ENCODE results near the gene PCCB.
"Not testable (repeated sequence)": the region's sequence is repeated elsewhere in the genome, so short reads cannot be mapped to it uniquely, and the experiment has no call there.

The PCCB gene

DNA sequence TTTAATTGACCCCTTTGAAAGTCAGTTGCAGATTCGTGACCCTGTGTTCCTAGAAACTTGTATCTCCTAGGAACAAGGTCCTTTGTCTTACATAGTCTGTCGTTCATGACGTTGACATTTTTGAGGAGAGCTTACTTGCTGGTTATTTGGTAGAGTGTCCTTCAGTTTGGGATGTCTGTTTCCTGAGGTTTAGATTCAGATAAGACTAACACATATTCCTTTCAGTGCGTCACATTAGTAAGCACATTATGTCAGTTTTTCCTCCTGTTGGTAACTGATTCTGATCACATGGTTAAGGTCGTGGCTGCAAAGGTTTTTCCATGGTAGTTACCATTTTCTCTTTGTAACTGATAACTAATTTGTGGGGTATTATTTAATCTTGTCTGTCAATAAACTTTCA is 80.8 kb downstream of the PCCB start:
- TF ChIP-seq, protein P1, sequence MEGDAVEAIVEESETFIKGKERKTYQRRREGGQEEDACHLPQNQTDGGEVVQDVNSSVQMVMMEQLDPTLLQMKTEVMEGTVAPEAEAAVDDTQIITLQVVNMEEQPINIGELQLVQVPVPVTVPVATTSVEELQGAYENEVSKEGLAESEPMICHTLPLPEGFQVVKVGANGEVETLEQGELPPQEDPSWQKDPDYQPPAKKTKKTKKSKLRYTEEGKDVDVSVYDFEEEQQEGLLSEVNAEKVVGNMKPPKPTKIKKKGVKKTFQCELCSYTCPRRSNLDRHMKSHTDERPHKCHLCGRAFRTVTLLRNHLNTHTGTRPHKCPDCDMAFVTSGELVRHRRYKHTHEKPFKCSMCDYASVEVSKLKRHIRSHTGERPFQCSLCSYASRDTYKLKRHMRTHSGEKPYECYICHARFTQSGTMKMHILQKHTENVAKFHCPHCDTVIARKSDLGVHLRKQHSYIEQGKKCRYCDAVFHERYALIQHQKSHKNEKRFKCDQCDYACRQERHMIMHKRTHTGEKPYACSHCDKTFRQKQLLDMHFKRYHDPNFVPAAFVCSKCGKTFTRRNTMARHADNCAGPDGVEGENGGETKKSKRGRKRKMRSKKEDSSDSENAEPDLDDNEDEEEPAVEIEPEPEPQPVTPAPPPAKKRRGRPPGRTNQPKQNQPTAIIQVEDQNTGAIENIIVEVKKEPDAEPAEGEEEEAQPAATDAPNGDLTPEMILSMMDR (IDR thresholded peaks at IDR 0.05; ENCODE audit: extremely low read depth, insufficient read depth, missing control alignments): no peak
- in situ Hi-C loops (cut with MboI; ENCODE audit: low pct_unique_long_range_greater_than_20kb, low sequenced_read_pairs, unreplicated experiment): no loop called here
- DNase-seq (ENCODE audit: low spot score): no peak

- no peak for DNase-seq (ENCODE audit: low spot score)
- in situ Hi-C loops (cut with MboI; ENCODE audit: low pct_unique_long_range_greater_than_20kb, low sequenced_read_pairs, unreplicated experiment): no loop called here
- TF ChIP-seq, protein P1 (IDR thresholded peaks at IDR 0.05; ENCODE audit: extremely low read depth, insufficient read depth, missing control alignments): no peak
These were observed 82.2 kb downstream of the PCCB start for GRCh38 chr3:136332302-136332701.

DNA sequence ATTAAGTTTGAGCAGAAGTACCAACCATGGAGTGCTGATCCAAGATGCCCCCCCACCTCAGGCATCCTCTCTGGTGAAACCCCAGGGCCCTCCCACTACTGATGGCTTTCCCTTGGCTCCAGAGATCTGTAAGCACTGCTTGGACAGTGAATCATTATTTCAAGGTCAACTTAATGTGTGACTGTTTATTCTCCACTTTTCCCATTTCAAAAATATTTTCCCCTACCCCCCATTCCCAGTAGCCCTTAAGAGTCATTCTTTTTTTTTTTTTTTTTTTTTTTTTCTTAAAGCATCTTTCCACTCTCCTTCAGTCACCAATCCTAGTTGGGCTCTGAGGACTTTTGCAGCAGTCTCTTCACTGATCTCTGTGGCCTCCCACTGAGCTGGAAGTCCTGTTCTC is 82.6 kb downstream of the PCCB start:
- no peak for DNase-seq (ENCODE audit: low spot score)
- in situ Hi-C loops (cut with MboI; ENCODE audit: low pct_unique_long_range_greater_than_20kb, low sequenced_read_pairs, unreplicated experiment): no loop called here

DNA sequence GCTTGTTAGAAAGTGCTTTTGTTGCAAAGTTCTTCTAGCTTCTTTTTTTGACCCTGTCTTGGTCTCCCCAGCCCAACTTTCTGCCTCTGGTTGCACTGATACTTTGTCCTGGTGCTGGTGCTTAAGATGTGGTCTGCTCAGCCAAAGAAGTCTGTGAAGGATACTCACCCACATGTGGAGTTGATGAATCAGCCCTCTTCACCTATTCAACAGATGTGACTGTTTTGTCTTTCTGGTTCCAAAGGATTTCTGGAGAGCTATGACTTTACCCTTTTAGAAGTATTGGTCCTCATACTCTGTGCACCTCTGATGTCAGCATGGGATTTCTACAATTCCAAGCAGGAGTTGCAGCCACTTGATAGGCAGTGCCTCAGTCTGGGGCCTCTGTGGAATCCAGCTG is 84.1 kb downstream of the PCCB start:
- TF ChIP-seq, protein P1 (IDR thresholded peaks at IDR 0.05; ENCODE audit: extremely low read depth, insufficient read depth, missing control alignments): no peak
- in situ Hi-C loops (cut with MboI; ENCODE audit: low pct_unique_long_range_greater_than_20kb, low sequenced_read_pairs, unreplicated experiment): no loop called here
- DNase-seq (ENCODE audit: low spot score): no peak

More for the DNA sequence above, 82.6 kb downstream of the PCCB start:
- TF ChIP-seq, protein P1 (IDR thresholded peaks at IDR 0.05; ENCODE audit: extremely low read depth, insufficient read depth, missing control alignments): no peak

GRCh38 chr3:136334726-136335125 is 84.6 kb downstream of the PCCB start:
- in situ Hi-C loops (cut with MboI; ENCODE audit: low pct_unique_long_range_greater_than_20kb, low sequenced_read_pairs, unreplicated experiment): not testable (repeated sequence)

DNA sequence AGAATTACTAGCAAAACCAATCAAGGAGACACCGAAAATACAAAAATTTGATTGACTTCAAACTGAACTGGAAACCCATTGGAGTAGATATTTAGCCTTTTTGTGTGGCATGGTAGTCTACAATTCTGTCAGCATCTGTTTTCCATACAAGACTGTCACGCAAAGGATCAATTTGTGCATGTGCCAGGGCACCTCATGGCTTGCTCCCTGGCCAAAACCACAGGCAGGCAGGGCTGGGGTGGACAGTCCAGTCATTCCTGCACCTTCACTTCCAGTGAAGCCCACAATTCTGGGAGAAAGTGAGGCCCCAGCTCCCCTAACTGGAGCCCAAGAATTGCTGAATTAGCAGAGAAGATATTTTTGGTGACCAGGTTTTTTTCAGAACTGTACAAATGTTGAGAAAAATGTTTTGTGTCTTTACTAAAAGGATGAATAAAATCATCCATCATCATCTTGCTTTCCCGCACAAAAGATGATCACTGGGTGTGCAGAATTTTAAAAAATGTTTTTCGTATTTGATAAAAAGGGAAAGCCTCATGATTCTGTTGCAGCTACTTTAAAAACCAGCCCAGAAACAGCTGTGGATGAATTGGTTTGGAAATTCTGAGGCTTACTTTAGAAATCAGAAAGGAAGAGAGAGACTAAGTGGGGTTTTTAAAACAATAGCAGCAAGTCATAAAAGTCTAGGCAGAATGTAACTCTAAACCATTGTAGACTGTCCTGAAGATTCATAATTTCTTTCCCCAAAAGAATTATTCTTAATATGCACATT is 86.4 kb downstream of the PCCB start:
- TF ChIP-seq, protein P1 (IDR thresholded peaks at IDR 0.05; ENCODE audit: extremely low read depth, insufficient read depth, missing control alignments): no peak
- in situ Hi-C loops (cut with MboI; ENCODE audit: low pct_unique_long_range_greater_than_20kb, low sequenced_read_pairs, unreplicated experiment): no loop called here
- DNase-seq (ENCODE audit: low spot score): no peak

More at GRCh38 chr3:136334726-136335125, 84.6 kb downstream of the PCCB start:
- not testable (repeated sequence) for DNase-seq (ENCODE audit: low spot score)

- TF ChIP-seq, protein P1 (IDR thresholded peaks at IDR 0.05; ENCODE audit: extremely low read depth, insufficient read depth, missing control alignments): no peak
- in situ Hi-C loops (cut with MboI; ENCODE audit: low pct_unique_long_range_greater_than_20kb, low sequenced_read_pairs, unreplicated experiment): no loop called here
- no peak for DNase-seq (ENCODE audit: low spot score)
These were observed 93.3 kb downstream of the PCCB start for GRCh38 chr3:136343446-136343845.
